Chondrocyte (in vitro differentiated cells): ENCODE data around the gene USP5. TPM values are rescaled to one million over a fixed set of nuclear protein-coding genes. Genes with fewer than 3 reads are reported as not detected.
"Not testable (repeated sequence)": the region's sequence is repeated elsewhere in the genome, so short reads cannot be mapped to it uniquely, and the experiment has no call there.

ENCODE experiments used
- DNase-seq: peaks from one replicate; pipeline ENCODE4 v3.0.0; 2021; ENCODE audit warnings: mixed read lengths, low spot score
- H3K27ac Mint-ChIP-seq: one replicate; pipeline ENCODE4 v1.8.0; 2021; ENCODE audit warnings: mild to moderate bottlenecking, moderate library complexity, mixed read lengths; ENCODE audit not compliant: unreplicated experiment
- H3K27me3 Mint-ChIP-seq: 2 replicates; pipeline ENCODE4 v1.8.0; 2021; ENCODE audit warnings: low read depth, mixed read lengths
- H3K36me3 Mint-ChIP-seq: 2 replicates; pipeline ENCODE4 v1.8.0; 2021; ENCODE audit warnings: low read depth, mixed read lengths
- H3K4me1 Mint-ChIP-seq: 2 replicates; pipeline ENCODE4 v1.8.0; 2021; ENCODE audit warnings: low read depth, mild to moderate bottlenecking, mixed read lengths
- H3K4me3 Mint-ChIP-seq: one replicate; pipeline ENCODE4 v1.8.0; 2021; ENCODE audit warnings: mild to moderate bottlenecking, moderate library complexity, mixed read lengths; ENCODE audit not compliant: unreplicated experiment
- H3K9me3 Mint-ChIP-seq: 2 replicates; pipeline ENCODE4 v1.8.0; 2021; ENCODE audit warnings: low read depth, mixed read lengths
- total RNA-seq: library from RNA; stranded (reverse); gene quantifications from 3 replicates; pipeline ENCODE4 v1.2.1, GENCODE V29; 2021
- TF ChIP-seq, protein P1 (sequence below): fragments of 200-600 bp; sonication (generic); IDR thresholded peaks from 2 replicates; pipeline ENCODE4 v1.5.0; 2021; ENCODE audit warnings: antibody characterized with exemption, mild to moderate bottlenecking, moderate library complexity

Gene USP5
- total RNA-seq, 1 donor from 2014 or later, result 106 TPM

DNA sequence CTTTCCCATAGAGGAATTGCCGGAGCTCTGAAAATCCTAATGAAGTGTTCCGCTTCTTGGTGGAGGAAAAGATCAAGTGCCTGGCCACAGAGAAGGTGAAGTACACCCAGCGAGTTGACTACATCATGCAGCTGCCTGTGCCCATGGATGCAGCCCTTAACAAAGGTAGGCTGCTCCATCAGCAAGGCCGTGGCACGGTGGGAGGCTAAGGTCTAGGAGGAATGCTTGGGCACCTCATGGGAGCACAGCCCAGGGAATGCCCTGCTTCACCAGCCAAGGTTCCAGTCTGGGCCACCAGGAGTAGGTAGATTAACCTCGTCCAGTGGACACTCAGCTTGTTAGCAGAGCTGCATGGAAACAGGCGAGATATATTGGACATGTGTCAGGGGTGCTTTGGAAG is 9.0 kb downstream of the USP5 start:
- no peaks in the 10 kb centered on the region for H3K9me3 Mint-ChIP-seq
- peaks cover 52% of the 10 kb centered on the region for H3K36me3 Mint-ChIP-seq
- H3K27ac Mint-ChIP-seq, result no peak overlapping the region
- H3K4me3 Mint-ChIP-seq, result no peak overlapping the region
- H3K27me3 Mint-ChIP-seq, result no peaks in the 10 kb centered on the region
- TF ChIP-seq, protein P1, sequence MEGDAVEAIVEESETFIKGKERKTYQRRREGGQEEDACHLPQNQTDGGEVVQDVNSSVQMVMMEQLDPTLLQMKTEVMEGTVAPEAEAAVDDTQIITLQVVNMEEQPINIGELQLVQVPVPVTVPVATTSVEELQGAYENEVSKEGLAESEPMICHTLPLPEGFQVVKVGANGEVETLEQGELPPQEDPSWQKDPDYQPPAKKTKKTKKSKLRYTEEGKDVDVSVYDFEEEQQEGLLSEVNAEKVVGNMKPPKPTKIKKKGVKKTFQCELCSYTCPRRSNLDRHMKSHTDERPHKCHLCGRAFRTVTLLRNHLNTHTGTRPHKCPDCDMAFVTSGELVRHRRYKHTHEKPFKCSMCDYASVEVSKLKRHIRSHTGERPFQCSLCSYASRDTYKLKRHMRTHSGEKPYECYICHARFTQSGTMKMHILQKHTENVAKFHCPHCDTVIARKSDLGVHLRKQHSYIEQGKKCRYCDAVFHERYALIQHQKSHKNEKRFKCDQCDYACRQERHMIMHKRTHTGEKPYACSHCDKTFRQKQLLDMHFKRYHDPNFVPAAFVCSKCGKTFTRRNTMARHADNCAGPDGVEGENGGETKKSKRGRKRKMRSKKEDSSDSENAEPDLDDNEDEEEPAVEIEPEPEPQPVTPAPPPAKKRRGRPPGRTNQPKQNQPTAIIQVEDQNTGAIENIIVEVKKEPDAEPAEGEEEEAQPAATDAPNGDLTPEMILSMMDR, result no peak
- DNase-seq, result peak; percentile 57
- no peaks in the 10 kb centered on the region for H3K4me1 Mint-ChIP-seq

DNA sequence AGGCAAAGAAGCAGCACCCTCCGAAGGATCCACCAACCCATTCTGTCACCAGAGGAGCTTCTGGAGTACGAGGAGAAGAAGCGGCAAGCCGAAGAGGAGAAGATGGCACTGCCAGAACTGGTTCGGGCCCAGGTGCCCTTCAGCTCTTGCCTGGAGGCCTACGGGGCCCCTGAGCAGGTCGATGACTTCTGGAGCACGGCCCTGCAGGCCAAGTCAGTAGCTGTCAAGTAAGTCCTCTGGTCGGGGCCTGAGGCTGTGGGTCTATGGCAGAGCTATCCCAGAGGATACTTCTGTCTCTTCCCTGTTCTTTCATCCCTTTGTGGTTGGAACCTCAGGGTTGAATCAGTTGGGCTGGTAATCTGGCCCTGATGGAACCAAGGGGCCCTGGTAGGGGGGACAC is 9.4 kb downstream of the USP5 start:
- TF ChIP-seq, protein P1, result no peak
- Mint-ChIP-seq H3K4me1 (peaks cover under 1% of the 10 kb centered on the region), H3K27me3 (no peaks in the 10 kb centered on the region), H3K9me3 (no peaks in the 10 kb centered on the region), H3K4me3 (no peak overlapping the region), H3K36me3 (peaks cover 52% of the 10 kb centered on the region), H3K27ac (no peak overlapping the region)
- DNase-seq, result peak; percentile 77

DNA sequence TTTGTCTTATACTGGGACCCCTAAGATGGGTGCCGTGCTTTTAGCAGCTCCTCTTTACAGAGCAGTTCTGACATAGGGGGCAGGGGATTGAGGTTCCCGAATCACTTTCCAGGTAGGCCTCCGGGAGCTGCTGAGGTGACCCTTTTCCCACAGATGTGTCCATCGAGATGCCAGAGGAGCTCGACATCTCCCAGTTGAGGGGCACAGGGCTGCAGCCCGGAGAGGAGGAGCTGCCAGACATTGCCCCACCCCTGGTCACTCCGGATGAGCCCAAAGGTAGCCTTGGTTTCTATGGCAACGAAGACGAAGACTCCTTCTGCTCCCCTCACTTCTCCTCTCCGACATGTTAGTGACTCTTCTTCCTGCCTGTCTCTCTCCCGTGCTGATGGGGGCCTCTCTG is 11.1 kb downstream of the USP5 start:
- peak; percentile 60 for DNase-seq
- no peak overlapping the region for H3K4me3 Mint-ChIP-seq
- H3K4me1 Mint-ChIP-seq, result peaks cover 8% of the 10 kb centered on the region
- no peaks in the 10 kb centered on the region for H3K9me3 Mint-ChIP-seq
- H3K27me3 Mint-ChIP-seq, result no peaks in the 10 kb centered on the region
- peaks cover 39% of the 10 kb centered on the region for H3K36me3 Mint-ChIP-seq
- TF ChIP-seq, protein P1, result no peak
- H3K27ac Mint-ChIP-seq, result no peak overlapping the region

DNA sequence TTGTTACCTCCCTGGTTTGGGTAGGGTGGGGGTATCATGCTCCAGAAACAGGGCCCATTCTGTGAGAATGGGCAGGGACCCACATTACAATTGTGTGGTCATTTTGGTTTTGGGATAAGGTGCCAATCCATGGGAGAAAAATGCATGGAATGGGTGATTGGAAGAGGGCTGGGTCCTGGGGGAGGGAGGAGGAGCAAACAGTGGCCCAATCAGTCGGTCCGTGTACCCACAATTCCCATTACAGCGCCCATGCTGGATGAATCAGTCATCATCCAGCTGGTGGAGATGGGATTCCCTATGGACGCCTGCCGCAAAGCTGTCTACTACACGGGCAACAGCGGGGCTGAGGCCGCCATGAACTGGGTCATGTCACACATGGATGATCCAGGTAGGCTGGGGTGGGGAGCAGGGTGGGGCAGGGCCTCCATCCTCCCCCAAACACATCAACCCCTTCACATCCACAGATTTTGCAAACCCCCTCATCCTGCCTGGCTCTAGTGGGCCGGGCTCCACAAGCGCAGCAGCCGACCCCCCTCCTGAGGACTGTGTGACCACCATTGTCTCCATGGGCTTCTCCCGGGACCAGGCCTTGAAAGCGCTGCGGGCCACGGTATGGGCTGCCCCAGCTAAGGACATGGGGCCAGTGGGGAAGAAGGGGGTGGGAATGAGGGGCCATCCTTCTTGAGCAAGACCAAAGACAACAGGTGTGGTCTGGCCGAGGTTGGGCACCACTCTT is 11.8 kb downstream of the USP5 start:
- Mint-ChIP-seq H3K36me3 (peaks cover 37% of the 10 kb centered on the region), H3K27ac (no peak overlapping the region)

DNA sequence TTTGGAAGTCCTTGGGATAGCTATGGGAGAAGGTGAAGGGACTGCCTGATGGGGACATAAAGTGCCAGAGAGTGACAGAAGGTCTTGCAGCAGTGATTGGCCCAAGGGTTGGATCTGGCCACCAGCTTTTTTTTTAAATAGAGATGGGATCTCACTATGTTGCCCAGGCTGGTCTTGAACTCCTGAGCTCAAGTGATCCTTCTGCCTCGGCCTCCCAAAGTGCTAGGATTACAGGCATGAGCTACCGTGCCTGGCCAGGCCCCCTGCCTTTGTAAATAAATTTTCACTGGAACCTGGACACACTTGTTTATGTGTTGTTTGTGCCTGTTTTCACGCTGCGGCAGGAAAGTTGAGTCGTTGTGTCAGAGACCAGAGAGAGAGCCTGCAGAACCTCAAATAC is 13.4 kb downstream of the USP5 start:
- Mint-ChIP-seq H3K36me3 (peaks cover 38% of the 10 kb centered on the region), H3K27ac (peak overlapping the region; percentile 36), H3K4me1 (peaks cover 29% of the 10 kb centered on the region)
- peak; percentile 24 for DNase-seq
- not testable (repeated sequence) for H3K9me3 Mint-ChIP-seq, H3K27me3 Mint-ChIP-seq, H3K4me3 Mint-ChIP-seq

More for the DNA sequence above, 11.8 kb downstream of the USP5 start:
- Mint-ChIP-seq H3K4me1 (peaks cover 16% of the 10 kb centered on the region), H3K27me3 (no peaks in the 10 kb centered on the region), H3K9me3 (no peaks in the 10 kb centered on the region), H3K4me3 (no peak overlapping the region)
- peak; percentile 84 for DNase-seq
- TF ChIP-seq, protein P1, result no peak
